Coronary artery (tissue), 2 donors: ENCODE data around the gene TKT.

ENCODE experiments used
- DNase-seq: peaks from one replicate; pipeline ENCODE4 v3.0.0-alpha.2; 2017; ENCODE audit warnings: low spot score
- H3K27ac ChIP-seq, 2 donors: fragments of 200-600 bp; sonication (generic); one replicate each; pipeline ENCODE4 v1.5.1; 2016 to 2019
- H3K4me3 ChIP-seq: fragments of 200-600 bp; sonication (generic); 2 replicates; pipeline ENCODE4 v1.5.1; 2016; ENCODE audit warnings: mild to moderate bottlenecking, moderate library complexity
- CTCF ChIP-seq: fragments of 200-600 bp; sonication (generic); IDR thresholded peaks from one replicate; pipeline ENCODE4 v1.5.1; 2019; ENCODE audit warnings: antibody characterized with exemption

Gene TKT

DNA sequence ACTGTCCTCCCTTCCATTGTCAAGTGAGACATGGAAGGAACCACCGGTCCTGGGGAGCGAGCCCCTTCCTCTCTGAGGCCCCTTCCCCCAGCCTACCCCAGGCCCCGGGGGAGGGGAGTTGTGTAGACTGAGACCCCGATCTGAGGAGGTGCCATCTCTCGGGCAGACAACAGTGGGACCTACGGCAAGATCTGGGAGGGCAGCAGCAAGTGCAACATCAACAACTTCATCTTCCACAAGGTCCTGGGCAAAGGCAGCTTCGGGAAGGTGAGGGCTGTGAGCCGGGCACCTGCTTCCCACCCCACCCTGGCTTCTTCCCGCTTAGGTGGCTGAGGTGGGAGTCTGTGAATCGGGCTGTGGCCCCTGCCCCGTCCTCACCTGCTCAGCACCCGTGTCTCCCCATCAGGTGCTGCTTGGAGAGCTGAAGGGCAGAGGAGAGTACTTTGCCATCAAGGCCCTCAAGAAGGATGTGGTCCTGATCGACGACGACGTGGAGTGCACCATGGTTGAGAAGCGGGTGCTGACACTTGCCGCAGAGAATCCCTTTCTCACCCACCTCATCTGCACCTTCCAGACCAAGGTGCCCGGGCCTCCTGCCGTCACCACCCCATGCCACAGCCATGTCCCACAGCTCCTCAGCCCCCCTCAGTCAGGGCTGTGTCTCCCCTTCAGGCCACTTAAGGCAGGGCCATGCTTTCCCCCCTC, 69.9 kb downstream of the TKT start:
- no peak for TF ChIP-seq CTCF
- DNase-seq, result no peak
- Histone ChIP-seq H3K4me3 (no peak overlapping the region), H3K27ac (no peak overlapping the region)

DNA sequence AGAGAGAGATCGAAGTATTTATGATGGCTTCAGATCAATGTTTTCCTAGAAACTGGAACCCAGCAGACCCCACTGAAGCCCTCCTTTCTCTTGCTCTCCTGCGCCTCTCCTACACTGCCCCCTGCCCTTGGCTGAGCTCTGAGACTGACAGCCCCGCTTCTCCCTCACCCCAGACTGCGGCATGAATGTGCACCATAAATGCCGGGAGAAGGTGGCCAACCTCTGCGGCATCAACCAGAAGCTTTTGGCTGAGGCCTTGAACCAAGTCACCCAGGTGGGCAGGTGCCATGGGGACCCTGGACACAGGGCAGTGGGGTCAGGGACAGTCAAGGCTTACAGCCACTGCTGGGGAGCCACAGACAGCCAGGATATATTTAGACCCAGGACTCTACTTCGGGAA, 71.1 kb downstream of the TKT start:
- no peak for DNase-seq
- no peak for TF ChIP-seq CTCF
- H3K27ac ChIP-seq, result no peak overlapping the region
- no peak overlapping the region for H3K4me3 ChIP-seq

DNA sequence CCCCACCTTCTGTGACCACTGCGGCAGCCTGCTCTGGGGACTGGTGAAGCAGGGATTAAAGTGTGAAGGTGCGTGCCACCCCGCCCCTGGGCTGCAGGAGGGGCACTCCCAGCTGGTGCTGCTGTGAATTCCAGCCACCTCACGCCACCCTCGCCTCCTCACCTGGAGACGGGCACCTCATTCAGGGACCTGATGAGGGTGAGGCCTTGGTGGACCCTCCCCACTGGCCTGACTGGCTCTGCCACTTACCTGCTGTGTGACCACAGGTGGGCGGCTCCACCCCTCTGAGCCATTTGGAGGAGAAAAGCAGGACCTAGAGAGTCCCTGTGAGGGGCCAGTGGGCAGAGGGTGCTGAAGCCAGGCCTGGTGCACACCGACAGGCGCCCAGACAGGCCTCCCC, 72.3 kb downstream of the TKT start:
- TF ChIP-seq CTCF, result no peak
- DNase-seq, result no peak
- Histone ChIP-seq H3K4me3 (no peak overlapping the region), H3K27ac (no peak overlapping the region)

DNA sequence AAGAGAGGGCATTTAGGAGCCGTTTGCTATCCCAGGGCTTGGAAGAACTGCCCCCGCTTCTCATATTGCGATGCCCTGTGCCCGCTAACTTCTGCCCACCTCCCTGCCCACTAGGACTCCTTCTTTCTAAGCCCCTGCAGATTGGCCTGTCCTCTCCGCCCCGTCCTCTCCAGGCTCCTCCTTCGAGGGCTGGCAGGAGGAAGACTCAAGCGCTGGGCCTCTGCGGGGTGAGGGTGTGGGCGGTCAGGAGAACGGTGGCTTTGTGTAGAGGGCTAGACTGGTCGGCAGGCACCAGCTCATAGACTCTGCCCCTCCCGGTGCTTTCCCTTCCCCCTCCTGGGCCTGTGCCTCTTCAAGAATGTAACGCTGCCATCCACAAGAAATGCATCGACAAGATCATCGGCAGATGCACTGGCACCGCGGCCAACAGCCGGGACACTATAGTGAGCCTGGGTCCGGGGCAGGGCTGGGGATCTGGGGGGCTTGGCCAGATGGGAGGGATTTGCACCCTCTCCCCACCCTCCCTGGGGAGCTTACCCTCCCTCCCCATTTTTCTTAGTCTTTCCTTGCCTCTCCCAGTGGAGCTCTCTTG, 73.0 kb downstream of the TKT start:
- no peak for DNase-seq
- Histone ChIP-seq H3K27ac (no peak overlapping the region), H3K4me3 (no peak overlapping the region)
- TF ChIP-seq CTCF, result no peak

DNA sequence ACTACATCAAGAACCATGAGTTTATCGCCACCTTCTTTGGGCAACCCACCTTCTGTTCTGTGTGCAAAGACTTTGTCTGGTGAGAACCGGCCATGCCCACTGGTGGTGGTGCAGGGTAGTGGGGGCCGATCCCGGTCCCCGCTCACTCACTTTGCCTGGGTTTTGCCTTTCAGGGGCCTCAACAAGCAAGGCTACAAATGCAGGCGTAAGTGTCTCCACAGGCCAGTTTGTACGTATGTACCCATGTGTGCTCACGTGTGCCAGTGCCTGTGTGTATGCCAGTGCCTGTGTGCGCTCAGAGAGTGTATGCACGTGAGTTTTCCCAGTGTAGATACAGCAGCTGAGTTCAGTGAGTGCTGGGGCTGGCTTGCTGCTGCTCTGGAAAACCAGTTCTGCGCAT, 74.3 kb downstream of the TKT start:
- Histone ChIP-seq H3K27ac (no peak overlapping the region), H3K4me3 (no peak overlapping the region)
- DNase-seq, result no peak
- TF ChIP-seq CTCF, result no peak

DNA sequence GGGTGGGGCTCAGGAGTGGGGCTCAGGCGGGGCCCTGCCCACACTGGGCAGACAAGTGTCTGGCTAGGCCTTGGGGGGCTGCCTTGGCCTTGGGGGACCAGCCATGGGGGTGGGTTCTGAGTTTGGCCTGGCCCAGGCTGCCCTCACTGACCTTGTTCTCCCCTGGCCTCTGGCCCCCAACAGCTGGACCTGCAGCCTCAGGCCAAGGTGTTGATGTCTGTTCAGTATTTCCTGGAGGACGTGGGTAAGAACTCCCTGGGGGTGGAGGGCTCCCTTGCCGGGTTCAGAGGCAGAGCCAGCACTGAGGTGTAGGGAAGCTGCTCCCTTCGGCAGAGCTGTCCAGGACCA, 74.8 kb downstream of the TKT start:
- H3K4me3 ChIP-seq, result no peak overlapping the region
- no peak overlapping the region for H3K27ac ChIP-seq
- DNase-seq, result no peak
- TF ChIP-seq CTCF, result no peak

DNA sequence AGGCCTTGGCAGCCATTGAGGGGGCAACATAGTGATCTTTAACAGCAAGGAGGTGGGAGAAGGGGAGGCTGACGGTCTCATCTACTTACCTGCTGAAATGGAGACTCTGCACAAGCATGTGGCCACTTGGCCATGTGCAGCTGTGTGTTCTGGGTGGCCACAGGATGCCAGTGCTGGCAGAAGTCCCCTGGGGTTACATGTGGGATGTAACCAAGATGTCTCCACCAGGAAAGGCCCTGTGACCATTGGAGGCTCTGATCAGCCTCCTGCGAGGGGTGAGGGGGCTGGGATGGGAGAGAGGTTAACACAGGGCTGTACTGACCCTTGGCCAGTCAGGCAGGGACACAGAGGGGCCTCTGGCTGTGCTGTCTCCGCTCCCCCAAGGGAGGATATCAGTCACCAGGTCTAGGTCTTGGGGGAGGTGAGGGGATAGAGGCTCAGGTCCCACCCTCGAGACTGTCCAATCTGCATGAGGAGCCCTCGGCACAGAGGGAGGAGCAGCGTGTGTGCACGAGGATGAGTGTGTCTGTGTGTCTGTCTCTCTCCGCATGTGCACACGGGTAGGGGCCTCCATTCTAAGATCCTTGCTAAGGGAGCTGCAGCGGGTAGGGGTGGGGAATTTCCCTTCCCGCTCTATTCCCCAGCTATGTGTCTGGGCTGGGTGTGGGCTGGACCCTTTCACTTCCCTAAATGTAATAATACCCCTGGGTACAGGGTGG, 75.4 kb downstream of the TKT start:
- no peak overlapping the region for H3K27ac ChIP-seq
- no peak for DNase-seq
- no peak for TF ChIP-seq CTCF
- H3K4me3 ChIP-seq, result no peak overlapping the region
